ENCODE measurements around the gene RNF212.

GRCh38 chr4:1154126-1154522, 40.8 kb upstream of the RNF212 start:
- no peak for TF ChIP-seq ZFP91 (CRISPR knock-in tag; IDR thresholded peaks at IDR 0.05; ENCODE audit: borderline replicate concordance)
- no peak for TF ChIP-seq ZNF629 (CRISPR knock-in tag; conservative IDR thresholded peaks at IDR 0.05)
- no peak for TF ChIP-seq ZNF691 (CRISPR knock-in tag; IDR thresholded peaks at IDR 0.05; ENCODE audit: borderline replicate concordance, low read depth)
- no peak for TF ChIP-seq HNRNPH1 (optimal IDR thresholded peaks at IDR 0.05; ENCODE audit: low read depth, low read length)
- TF ChIP-seq CTCF (CRISPR knock-in tag; IDR thresholded peaks at IDR 0.05) = no peak
- TF ChIP-seq ZNF10 (CRISPR knock-in tag; IDR thresholded peaks at IDR 0.05; ENCODE audit: borderline replicate concordance, low read depth) = no peak
- no peak for TF ChIP-seq ZNF274 (CRISPR knock-in tag; IDR thresholded peaks at IDR 0.05)
- TF ChIP-seq RAD21 (CRISPR knock-in tag; IDR thresholded peaks at IDR 0.05) = no peak

Measured in HepG2 (cell line).